Activated CD4-positive, alpha-beta T cell treated with anti-CD3 and anti-CD28 coated beads, Interleukin-2, amount 50 U/mL, for 24 hours (primary cell): ENCODE data around the gene HACD4.

Source experiments
- DNase-seq, 2 donors: peaks; one replicate each; pipeline ENCODE4 v3.0.0-alpha.2; 2020; ENCODE audit warnings: low read depth in 1 of 2, low spot score in 1 of 2

HACD4 gene, protein sequence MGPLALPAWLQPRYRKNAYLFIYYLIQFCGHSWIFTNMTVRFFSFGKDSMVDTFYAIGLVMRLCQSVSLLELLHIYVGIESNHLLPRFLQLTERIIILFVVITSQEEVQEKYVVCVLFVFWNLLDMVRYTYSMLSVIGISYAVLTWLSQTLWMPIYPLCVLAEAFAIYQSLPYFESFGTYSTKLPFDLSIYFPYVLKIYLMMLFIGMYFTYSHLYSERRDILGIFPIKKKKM

DNA sequence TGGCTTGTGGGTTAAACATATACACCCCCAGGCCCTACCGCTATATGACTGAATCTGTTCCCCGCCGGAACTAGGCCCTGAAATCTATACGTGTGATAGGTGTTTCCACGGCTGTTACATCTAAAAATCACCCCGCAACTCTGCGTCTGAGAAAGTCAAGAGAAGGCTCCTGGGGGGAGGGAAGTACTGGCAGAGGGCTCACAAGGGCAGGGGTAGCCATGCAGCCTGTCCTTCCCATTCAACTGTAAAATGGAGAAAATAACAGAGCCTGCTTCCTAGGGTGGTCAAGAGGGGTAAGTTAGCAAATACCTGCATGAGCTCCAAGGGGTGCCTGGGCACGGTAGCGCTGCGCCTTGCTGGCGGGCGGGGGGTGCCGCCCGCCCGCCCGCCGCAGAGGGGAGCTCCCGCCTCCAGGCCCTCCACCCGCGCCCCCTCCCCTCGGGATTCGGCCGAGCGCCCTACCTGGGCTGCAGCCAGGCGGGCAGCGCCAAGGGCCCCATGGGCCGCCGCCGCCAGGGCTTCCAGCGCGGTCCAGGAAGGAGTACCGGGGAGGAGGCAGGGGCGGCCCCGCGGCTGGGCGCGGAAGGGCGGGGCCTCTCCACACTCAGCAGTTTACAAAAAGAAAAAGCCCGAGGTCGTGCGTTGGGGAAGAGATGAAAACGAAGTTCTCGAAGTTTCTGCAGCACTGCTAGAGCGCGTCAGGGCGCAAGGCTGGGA lies at the start of gene HACD4:
TSS of gene HACD4 (minus strand) at position 550 of the 717 bp plus-strand sequence. CDS start at position 500, 50 bp downstream.
- DNase-seq: peak; percentile 30 to 33

DNA sequence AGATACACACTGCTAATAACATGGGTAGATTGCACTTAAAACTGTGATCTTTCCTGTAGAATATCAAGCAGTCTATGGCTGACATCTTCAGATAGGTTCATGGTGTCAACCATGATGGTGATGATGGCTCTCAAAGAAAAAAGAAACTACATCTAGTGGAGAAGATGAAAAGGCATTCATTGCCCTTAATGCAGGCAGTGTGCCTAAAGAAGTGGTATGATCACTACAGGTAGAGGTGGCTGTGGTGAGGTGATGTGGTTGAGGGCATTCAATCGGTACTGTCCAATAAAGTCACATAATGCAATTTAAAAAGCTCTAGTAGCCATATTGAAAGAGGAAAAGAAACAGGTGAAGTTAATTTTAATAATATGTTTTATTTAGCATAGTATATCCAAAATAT lies 49.4 kb upstream of the HACD4 start:
- no peak for DNase-seq

DNA sequence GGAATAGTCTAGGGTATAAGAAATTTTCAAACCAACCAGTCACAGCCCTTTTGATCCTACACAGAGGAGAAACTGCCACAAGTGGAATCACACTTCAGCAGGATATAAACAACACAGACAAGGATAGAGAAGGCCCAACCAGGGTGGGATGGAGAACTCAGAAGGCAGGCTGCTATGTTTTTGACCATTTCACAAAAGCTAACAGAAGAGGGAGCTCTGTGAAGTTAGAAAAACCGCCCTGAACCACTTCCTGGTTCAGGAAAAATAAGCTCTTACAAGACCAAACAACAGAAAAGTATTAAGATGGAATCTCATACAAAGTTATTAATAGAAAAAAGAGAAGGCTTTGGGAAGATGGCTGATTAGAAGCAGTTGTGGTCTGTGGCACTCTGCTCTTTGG lies 47.3 kb upstream of the HACD4 start:
- DNase-seq: no peak

DNA sequence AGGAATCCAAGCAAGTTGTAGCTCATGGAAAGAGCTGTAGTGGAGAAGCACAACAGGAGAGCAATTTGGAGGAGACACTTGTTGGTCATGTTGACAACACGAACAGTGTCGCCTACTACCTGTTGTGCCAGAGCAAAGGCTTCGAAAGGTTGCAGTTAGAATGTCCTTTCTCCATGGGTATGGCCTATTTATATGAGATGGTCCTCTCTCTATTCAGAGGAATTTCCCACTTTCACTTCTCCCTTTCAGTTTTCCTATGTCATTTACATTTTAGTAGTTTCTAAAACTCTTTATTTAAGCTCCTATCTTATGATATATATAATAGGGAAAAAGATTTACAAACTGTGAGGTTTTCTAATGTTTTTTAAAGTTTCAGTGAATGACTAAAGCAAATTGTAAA lies 46.3 kb upstream of the HACD4 start, which contains the start of gene IFNB1:
TSS of gene IFNB1 (minus strand) at position 162 of the 400 bp plus-strand sequence. CDS start at position 89, 73 bp downstream.
- no peak for DNase-seq

DNA sequence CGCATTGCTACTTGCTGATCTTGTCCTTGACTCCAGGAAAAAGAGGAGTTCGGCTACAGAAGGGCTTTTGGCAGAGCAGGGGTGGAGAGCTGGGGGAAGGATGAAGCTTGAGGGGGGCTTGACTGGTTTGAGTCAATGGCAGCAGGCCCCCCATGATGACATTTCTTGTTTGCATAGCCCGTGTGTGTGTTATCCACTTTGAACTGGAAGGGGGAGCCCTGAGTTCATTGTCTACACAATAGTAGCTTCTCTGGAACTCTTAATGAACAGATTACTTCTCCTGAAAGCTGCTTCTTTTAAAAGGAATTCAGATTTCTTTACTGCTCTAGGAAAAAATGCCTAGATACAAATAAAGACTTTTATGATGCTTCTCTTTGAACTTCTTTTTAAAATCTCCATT lies 44.0 kb upstream of the HACD4 start:
- no peak for DNase-seq

DNA sequence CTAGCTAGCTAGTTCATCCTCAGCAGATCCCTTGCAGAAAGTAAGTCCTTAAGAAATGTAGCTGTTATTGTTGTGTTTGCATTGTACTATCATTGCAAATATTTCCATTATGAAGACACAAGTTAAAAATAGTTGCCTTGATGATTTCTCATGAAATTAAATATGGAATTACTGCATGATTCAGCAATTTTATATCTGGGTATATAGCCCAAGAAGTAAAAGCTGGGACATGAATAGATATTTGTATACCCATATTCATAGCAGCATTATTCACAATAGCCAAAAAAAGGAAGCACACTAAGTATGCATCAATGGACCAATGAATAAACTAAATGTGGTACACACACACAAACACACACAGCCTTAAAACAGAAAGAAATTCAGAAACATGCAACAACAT lies 39.5 kb upstream of the HACD4 start:
- DNase-seq: no peak

DNA sequence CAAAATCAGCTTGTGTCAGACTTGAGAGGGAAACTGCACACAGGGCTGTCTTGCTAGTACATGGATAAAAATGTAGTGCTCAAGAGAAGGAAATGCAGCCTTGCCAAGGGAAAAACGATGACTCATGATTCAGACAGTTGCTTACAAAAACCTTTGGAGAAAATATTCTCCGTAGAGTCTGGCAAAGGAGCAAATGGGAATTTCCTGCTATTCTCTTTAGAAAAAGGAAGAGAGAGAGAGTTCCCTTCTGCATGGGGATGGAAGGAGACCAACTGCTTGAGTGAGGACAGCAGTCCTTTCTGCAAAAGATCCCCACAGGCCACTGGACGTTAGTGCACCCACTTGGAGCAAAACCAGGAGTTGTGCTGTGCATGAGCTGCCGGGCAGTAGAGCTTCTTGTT lies 38.7 kb upstream of the HACD4 start:
- no peak for DNase-seq

DNA sequence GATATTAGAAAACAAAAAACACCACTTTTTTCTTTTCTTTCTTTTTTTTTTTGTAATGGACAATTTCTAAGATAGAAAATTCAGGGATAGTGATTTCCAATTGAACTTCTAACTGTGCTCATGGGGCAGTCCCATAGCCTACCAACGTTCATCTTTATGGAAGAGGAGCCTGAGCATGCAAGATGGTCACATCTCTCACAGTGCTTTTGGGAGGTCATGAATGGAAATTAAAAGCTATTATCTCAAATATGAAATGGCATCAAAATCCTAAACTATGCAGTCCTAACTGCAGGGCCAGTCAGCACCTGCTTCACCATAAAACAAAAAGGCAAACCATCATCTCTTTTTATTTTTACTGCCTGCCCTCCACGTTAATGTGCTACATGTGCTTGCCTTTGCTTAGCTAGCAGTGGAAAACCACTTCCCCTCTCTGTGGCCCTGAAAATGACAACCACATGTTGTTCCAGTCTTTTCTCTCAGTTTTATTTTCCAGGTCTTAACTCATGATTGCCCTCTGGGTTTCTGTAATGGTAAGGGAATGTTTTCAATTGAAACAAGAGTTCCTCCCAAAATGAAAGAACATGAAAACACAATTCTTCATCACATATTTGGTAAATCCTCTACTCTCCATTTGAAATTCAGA lies 29.6 kb upstream of the HACD4 start:
- DNase-seq: no peak

DNA sequence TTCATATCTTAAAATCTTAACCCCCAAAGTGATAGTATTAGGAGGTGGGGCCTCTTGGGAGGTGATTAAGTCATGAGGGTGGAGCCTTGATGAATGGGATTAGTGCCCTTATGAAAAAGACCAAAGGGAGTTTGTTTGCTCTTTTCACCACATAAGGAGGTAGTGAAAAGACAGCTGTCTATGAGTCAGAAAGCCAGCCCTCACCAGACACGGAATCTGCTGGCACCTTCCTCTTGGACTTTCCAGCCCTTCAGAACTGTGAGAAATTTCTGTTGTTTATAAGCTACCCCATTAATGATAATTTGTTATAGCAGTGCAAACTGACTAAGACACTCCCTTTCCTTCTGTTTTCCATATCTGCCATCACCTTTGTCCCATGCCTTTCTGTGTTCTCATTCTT lies 25.5 kb upstream of the HACD4 start:
- DNase-seq: no peak

DNA sequence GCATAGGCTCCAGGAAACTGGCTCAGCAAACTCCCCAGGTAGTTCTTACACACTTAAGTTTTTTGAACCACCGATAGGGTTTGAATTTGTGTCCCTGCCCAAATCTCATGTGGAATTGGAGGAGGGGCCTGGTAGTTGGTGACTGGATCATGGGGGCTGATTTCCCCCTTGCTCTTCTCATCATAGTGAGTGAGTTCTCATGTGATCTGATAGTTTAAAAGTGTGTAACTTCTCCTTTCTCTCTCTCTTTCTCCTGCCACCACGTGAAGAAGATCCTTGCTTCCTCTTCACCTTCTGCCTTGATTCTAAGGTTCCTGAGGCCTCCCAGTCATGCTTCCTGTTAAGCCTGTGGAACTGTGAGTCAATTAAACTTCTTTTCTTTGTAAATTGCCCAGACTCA lies 22.4 kb upstream of the HACD4 start:
- no peak for DNase-seq

DNA sequence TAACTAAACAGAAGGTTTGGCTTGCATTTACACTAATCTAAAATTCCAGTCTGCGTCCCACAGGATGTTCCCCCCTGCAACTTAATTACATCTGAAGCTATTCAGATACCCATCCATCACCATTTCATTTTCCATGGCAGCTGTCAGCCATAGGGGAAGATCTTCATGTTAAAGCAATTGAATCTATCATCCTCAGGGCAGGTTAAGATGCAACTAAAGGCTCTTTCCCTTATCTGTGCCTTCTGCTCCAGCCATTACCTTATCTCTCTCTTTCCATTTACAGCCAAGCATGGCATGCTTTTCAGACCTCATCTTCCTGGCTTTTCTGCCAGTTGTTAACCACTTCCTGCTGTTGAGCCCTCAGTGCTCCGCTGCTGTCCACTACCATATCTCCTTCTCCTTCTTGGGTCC lies 15.8 kb upstream of the HACD4 start:
- DNase-seq: no peak

DNA sequence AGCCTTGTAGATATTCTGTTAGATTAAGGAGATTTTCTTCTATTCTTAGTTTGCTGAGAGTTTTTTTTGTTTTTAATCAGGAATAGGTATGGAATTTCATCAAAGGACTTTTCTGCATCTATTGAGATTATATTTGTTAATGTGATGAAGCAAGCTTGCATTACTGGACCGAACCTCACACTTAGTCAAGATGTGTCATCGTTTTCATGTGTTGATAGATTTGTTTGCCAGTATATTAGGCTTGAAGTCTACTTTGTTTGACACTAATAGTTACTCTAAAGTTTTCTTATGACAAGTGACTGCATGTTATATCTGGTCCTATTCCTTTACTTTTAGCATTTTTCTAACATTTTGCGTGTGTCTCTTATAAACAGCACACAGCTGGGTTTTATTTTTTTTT lies 12.4 kb upstream of the HACD4 start:
- no peak for DNase-seq

DNA sequence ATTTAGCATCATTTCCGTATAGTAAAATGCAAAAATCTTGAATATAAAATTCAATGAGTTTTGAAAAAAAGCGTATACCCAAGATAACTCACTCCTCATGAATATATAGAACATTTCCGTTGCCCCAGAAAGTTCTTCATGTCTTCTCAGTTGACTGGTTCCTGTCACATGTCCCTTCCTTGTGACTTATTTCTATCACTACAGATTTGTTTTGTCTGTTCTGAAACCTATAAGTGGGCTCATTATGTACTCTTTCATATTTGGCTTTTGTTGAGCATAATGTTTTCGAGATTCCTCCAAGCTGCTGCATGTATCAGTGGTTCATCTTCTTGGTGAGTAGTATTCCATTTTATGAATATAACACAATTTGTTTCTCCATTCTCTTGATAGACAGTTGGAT lies 11.0 kb upstream of the HACD4 start:
- no peak for DNase-seq

DNA sequence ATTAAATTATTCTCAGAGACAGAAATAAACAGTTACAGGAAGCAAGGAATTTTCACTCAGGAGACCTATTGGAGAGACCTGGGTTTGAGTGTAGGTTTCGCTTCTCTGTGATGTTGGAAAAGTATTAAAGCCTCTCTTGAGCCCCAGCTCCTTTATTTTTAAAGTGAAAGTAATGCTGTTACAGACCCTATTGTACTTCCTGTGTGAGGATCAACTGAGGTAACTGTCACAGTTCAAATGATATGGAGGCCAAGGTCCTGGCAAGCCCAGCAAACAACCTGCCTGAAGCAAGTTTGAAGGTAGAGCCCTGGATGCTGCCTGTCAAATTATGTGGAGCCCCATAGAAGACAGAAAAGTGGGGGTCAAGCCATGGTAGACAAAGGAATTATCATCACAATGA lies 7.9 kb upstream of the HACD4 start:
- DNase-seq: no peak

DNA sequence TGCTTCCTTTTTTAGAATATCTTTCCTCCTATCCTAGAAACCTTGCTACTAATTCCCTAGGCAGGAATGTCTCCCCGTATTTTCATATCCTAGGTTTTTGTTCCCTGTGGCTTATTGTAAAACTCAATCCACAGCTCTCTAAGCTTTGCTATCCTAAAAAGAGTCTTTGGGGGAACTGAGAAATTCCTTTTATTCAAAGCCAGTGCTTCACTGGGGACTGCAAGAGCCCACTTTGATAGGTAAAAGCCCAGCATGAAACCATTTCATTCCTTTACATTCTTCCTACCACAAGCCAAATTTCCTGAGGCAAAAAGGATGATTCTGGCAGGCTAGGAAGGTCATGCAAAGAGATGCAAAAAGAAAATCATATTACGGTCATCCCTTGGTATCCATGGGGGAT lies 5.8 kb upstream of the HACD4 start:
- no peak for DNase-seq

DNA sequence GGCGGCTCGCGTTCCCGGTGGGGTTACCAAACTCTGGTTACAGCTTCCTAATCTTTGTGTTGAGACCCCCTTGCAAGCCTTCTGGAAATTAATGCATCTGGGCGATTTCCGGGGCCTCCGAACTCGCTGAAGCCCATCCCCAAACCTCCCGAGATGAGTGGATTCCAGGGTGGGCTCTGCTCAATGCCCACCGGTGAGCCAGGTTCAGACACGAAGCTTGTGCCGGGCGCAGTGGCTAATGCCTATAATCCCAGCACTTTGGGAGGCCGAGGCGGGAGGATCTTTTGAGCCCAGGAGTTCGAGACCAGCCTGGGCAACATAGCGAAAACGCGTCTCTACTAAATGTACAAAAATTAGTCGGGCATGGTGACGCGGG lies 356 bp upstream of the HACD4 start:
- no peak for DNase-seq

DNA sequence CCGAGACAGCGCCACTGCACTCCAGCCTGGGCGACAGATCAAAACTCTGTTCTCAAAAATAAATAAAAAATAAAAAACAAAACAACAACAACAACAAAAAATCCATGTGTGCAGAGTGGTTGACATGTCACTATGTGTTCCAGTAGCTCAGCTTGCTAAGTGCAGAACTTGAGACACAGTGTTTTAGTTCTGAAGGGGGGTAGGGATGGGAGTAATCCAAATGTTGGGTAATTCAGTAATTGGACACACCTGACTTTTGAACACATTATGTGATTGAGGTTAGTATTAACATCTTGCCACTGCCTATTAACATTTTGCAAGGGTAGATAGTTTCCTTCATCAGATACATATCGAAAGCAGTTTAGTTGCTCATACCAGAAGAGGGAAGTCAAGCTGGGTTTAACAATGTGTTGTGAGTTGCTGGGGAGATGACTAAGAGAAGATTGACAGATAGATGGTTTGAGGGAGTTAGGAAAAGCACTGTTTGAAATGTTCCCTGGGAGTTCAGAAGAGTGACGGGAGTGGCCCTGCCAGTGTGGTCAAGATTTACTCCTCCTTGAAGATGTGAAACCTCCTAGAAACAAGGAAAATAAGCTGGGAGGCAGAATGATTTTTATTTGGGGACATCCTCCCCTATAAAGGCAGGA lies 928 bp downstream of the HACD4 start:
- DNase-seq: peak in 1 of 2 donors; percentile 17

DNA sequence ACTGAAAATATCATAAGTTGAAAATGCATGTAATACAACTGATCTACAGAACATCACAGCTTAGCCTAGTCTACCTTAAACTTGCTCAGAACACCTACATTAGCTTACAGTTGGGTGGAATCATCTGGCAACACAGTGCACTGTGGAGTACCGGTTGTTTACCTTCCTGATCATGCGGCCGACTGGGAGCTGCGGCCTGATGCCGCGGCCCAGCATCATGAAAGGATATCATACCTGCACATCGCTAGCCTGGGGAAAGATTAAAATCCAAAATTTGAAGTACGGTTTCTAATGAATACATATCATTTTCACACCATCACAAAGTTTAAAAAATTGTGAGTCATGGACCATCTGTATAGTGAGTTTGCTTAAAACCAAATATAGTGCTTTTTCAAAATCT lies 1.8 kb downstream of the HACD4 start:
- no peak for DNase-seq

DNA sequence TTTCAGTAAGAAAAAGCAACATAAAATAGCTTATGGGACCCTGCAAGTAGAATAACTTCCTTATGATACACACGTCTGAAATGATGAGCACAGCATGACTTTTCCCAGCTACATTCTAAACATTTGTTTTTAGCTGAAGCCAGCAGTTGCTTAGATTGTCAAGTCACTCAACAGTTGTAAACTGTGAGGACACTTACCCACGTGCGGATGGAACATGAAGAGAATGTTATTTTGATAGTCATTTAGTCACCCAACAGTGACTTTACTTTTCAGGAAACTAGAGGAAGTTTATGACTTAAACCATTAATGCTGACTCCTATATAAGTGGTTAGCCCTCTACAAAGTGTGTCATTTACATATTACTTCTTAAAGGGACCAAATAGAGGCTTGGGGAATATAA lies 3.0 kb downstream of the HACD4 start:
- DNase-seq: no peak

DNA sequence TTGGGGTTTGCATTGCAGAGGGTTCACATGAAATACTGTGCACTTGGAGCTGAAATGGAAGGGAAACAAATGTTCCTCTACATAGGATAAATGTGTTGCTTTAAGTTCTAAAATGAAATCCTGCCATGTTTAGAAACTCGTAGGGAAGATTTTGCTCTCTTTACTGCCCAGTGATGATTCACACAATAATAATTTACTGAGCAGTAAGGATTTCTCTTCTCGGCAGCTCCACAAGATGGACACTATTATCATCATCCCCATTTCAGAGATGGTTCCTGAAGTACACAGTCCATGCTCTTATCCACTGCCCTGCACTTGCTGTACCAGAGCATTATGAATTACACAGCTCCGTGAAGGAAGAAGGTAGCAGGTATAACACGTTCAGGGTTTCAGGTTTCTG lies 4.1 kb downstream of the HACD4 start:
- no peak for DNase-seq

DNA sequence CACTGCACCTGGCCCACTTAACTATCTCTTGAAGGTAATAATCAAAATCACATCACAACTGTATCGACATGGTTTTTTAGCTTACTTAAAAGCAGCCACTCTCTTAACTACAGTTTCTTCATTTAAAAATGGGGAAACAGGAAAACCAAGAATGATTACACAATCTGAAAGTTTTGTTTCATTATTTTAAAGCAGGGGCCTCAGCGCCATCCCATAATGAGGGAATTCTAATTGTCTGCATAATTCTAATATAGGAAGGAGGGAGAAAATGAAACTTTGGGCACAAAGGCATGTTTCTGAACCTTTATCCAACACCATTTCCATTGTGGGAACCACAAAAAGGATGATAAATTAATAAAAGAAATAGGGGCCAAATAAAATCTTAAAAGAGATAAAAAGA lies 7.6 kb downstream of the HACD4 start:
- DNase-seq: no peak

DNA sequence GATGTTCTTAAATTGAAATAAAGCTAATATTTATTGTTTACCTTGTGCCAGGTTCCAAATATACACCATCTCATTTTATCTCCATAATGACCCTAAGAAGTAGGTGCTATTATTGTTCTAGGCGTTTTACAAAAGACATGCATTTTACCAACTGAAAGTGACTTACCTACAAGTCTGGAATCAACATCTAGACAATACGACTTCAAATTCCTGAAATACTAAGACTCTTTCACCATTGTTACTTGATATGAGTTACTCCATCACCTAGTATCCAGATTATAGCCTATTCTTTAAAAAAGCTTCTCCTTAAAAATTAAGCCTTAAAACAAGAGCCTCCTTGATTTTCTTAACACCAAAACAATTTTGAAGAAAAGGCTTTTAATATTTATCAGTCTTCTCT lies 13.3 kb downstream of the HACD4 start:
- DNase-seq: no peak
